WTC11 (cell line): ENCODE measurements around the gene MEIKIN. TPM values are rescaled to one million over a fixed set of nuclear protein-coding genes. Genes with fewer than 3 reads are reported as not detected.

Experiments used
- ATAC-seq: fragments of 200-7000 bp; cut with Tn5 transposase; 2 replicates; pipeline ENCODE4 v1.10.0; 2021; ENCODE audit warnings: mild to moderate bottlenecking, moderate library complexity
- CTCF ChIA-PET: fragments of 300-600 bp; sonication (Branson Sonifier 250); formaldehyde crosslinking; loops from one replicate; lab custom pipeline; 2021; ENCODE audit warnings: antibody characterized with exemption; lab: Charles Lee
- POLR2A ChIA-PET: fragments of 350-600 bp; sonication (Branson Sonifier 250); formaldehyde crosslinking; loops from one replicate; lab custom pipeline; 2021; ENCODE audit warnings: antibody characterized with exemption; lab: Charles Lee
- DNase-seq: peaks from one replicate; pipeline ENCODE4 v3.0.0; 2021; ENCODE audit warnings: low spot score
- H3K27ac Mint-ChIP-seq: 2 replicates; pipeline ENCODE4 v1.8.0; 2021; ENCODE audit warnings: mixed read lengths
- H3K27me3 Mint-ChIP-seq: 2 replicates; pipeline ENCODE4 v1.8.0; 2021; ENCODE audit warnings: low read depth, mild to moderate bottlenecking, moderate library complexity, mixed read lengths
- H3K36me3 Mint-ChIP-seq: 2 replicates; pipeline ENCODE4 v1.8.0; 2021; ENCODE audit warnings: mixed read lengths
- H3K4me1 Mint-ChIP-seq: 2 replicates; pipeline ENCODE4 v1.8.0; 2022; ENCODE audit warnings: mixed read lengths
- H3K4me3 Mint-ChIP-seq: 2 replicates; pipeline ENCODE4 v1.8.0; 2021; ENCODE audit warnings: mild to moderate bottlenecking, moderate library complexity, mixed read lengths
- H3K9me3 Mint-ChIP-seq: 2 replicates; pipeline ENCODE4 v1.8.0; 2021; ENCODE audit warnings: mixed read lengths
- CREB1 ChIP-seq: sonication (generic); formaldehyde crosslinking; IDR thresholded peaks from 2 replicates; pipeline ENCODE4 v1.8.0; 2023; ENCODE audit warnings: mild to moderate bottlenecking, missing genetic modification reagents
- EMX1 ChIP-seq: fragments of 250-450 bp; sonication (Bioruptor Pico); IDR thresholded peaks from 2 replicates; pipeline ENCODE4 v1.8.0; 2021; ENCODE audit warnings: mild to moderate bottlenecking
- ETV6 ChIP-seq: sonication (generic); formaldehyde crosslinking; IDR thresholded peaks from 2 replicates; pipeline ENCODE4 v1.8.1; 2022; ENCODE audit warnings: mild to moderate bottlenecking, missing genetic modification reagents
- GABPB1 ChIP-seq: sonication (generic); formaldehyde crosslinking; IDR thresholded peaks from 2 replicates; pipeline ENCODE4 v1.8.1; 2023; ENCODE audit warnings: mild to moderate bottlenecking, missing genetic modification reagents
- IRF2 ChIP-seq: sonication (generic); formaldehyde crosslinking; IDR thresholded peaks from 2 replicates; pipeline ENCODE4 v1.8.0; 2022; ENCODE audit warnings: low read depth, missing genetic modification reagents, borderline replicate concordance
- OVOL2 ChIP-seq: fragments of 250-450 bp; sonication (Bioruptor Pico); IDR thresholded peaks from 2 replicates; pipeline ENCODE4 v1.9.0; 2021; ENCODE audit warnings: mild to moderate bottlenecking, borderline replicate concordance
- PRRX2 ChIP-seq: fragments of 250-450 bp; sonication (Bioruptor Pico); IDR thresholded peaks from 2 replicates; pipeline ENCODE4 v1.8.0; 2021; ENCODE audit warnings: mild to moderate bottlenecking
- SP1 ChIP-seq: sonication (generic); formaldehyde crosslinking; conservative IDR thresholded peaks from 2 replicates; pipeline ENCODE4 v1.8.1; 2022; ENCODE audit warnings: missing genetic modification reagents
- TEAD1 ChIP-seq: sonication (generic); formaldehyde crosslinking; IDR thresholded peaks from 2 replicates; pipeline ENCODE4 v1.8.0; 2022; ENCODE audit warnings: mild to moderate bottlenecking, missing genetic modification reagents
- ZNF263 ChIP-seq: sonication (generic); formaldehyde crosslinking; IDR thresholded peaks from 2 replicates; pipeline ENCODE4 v1.8.1; 2022; ENCODE audit warnings: low read depth, mild to moderate bottlenecking, moderate library complexity, missing genetic modification reagents
- ZNF317 ChIP-seq: sonication (generic); formaldehyde crosslinking; IDR thresholded peaks from 2 replicates; pipeline ENCODE4 v1.8.1; 2023; ENCODE audit warnings: low read depth, mild to moderate bottlenecking, moderate library complexity, missing genetic modification reagents, borderline replicate concordance
- total RNA-seq: library from RNA; stranded (reverse); gene quantifications from 3 replicates; pipeline ENCODE4 v1.2.3, GENCODE V29; 2021
- TF ChIP-seq, protein P1 (sequence below): sonication (generic); formaldehyde crosslinking; IDR thresholded peaks from 2 replicates; pipeline ENCODE4 v1.8.1; 2022; ENCODE audit warnings: mild to moderate bottlenecking, moderate library complexity, missing genetic modification reagents
- TF ChIP-seq, protein P2 (sequence below): fragments of 250-450 bp; sonication (Bioruptor Pico); IDR thresholded peaks from 2 replicates; pipeline ENCODE4 v1.9.0; 2021; ENCODE audit warnings: mild to moderate bottlenecking, borderline replicate concordance
- TF ChIP-seq, protein P3 (sequence below): sonication (generic); formaldehyde crosslinking; IDR thresholded peaks from 2 replicates; pipeline ENCODE4 v1.8.1; 2022; ENCODE audit warnings: low read depth, mild to moderate bottlenecking, moderate library complexity, missing genetic modification reagents, borderline replicate concordance
- TF ChIP-seq, protein P4 (sequence below): sonication (generic); formaldehyde crosslinking; IDR thresholded peaks from 2 replicates; pipeline ENCODE4 v1.8.1; 2022; ENCODE audit warnings: mild to moderate bottlenecking, missing genetic modification reagents, moderate library complexity, borderline replicate concordance
- TF ChIP-seq, protein P5 (sequence below): fragments of 250-450 bp; sonication (Bioruptor Pico); IDR thresholded peaks from 2 replicates; pipeline ENCODE4 v1.9.0; 2021; ENCODE audit warnings: moderate library complexity, mild to moderate bottlenecking, inconsistent platforms, borderline replicate concordance
- TF ChIP-seq, protein P6 (sequence below): sonication (generic); formaldehyde crosslinking; IDR thresholded peaks from 2 replicates; pipeline ENCODE4 v1.8.1; 2023; ENCODE audit warnings: mild to moderate bottlenecking, missing genetic modification reagents, moderate library complexity
- TF ChIP-seq, protein P7 (sequence below): sonication (generic); formaldehyde crosslinking; IDR thresholded peaks from 2 replicates; pipeline ENCODE4 v1.8.0; 2023; ENCODE audit warnings: mild to moderate bottlenecking, missing genetic modification reagents
- TF ChIP-seq, protein P8 (sequence below): fragments of 250-450 bp; sonication (Bioruptor Pico); IDR thresholded peaks from 2 replicates; pipeline ENCODE4 v1.8.0; 2021; ENCODE audit warnings: mild to moderate bottlenecking

The MEIKIN gene
- total RNA-seq, 1 experiment from 2014 or later: not detected

DNA sequence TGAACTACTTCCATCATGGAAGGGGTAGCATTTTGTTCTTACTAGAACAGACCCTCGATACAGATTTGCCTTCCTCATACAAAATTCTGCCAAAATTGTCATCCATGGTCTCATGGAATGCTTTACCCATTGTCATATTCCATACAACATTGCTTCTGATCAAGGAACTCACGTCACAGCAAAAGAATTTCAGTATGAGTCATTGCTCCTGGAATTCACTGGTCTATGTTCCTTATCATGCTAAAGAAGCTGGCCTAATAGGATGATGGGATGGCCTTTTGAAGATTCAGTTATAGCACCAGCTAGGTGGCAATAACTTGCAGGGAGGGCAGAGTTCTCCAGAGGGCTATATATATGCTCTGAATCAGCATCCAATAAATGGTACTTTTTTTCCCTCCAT lies 130.5 kb downstream of the MEIKIN start:
- H3K4me3 Mint-ChIP-seq: no peak overlapping the region
- CTCF ChIA-PET: no interaction called here
- no peak for DNase-seq

DNA sequence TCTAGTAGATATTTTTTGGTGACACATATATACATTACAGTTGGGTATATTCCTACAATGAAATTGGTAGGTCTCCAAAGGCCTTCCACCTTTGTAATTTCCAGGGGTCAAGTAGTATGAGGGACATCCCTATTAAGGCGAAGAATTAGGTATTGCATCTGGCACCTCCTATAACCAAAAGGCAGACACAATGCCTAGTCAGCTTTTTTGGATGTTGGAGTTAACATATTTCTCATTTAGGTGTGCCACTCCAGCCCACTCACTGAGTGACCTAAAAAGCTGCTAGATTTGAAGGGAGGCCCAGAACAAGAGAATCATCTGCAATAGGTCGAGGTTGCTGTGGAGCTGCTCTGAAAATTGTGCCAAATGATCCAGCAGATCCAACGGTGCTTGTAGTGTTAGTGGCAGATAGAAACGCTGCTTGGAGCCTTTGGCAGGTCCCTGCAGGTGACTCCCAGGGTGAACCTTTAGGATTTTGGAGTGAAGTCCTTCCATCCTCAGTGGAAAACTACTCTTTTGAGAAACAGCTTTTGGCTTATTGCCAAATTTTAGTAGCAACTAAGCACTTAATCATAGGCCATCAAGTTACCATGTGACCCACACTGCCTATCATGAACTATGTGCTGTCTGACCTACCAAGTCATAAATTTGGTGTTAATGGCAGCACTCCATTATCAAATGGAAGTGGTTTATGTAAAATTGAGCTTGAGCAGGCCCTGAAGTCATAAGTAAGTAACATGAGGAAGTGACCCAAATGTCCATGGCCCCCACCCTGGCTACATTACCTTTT lies 132.9 kb downstream of the MEIKIN start:
- Mint-ChIP-seq H3K9me3 (0 out of 2 replicates have a peak, but pooled peaks cover 5% of the 10 kb centered on the region), H3K4me3 (no peak overlapping the region), H3K27me3 (no peaks in the 10 kb centered on the region; the same call in 1 of the 2 replicates)
- ChIA-PET CTCF (interaction anchor here (1.0 to 4.1 kb wide), 3 partner anchors 16 to 251 kb away, joined by 3 to 72 read pairs (median 4); partner anchors contain the start of genes ACSL6 and FNIP1), POLR2A (no interaction called here)
- DNase-seq (no peak), ATAC-seq (no peak)
- TF ChIP-seq SP1: no peak
- TF ChIP-seq, protein P1, sequence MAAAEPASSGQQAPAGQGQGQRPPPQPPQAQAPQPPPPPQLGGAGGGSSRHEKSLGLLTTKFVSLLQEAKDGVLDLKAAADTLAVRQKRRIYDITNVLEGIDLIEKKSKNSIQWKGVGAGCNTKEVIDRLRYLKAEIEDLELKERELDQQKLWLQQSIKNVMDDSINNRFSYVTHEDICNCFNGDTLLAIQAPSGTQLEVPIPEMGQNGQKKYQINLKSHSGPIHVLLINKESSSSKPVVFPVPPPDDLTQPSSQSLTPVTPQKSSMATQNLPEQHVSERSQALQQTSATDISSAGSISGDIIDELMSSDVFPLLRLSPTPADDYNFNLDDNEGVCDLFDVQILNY (CRISPR knock-in tag): no peak
- TF ChIP-seq EMX1 (CRISPR knock-in tag): no peak
- no peak for TF ChIP-seq PRRX2
- TF ChIP-seq TEAD1 (CRISPR knock-in tag): no peak
- TF ChIP-seq, protein P2, sequence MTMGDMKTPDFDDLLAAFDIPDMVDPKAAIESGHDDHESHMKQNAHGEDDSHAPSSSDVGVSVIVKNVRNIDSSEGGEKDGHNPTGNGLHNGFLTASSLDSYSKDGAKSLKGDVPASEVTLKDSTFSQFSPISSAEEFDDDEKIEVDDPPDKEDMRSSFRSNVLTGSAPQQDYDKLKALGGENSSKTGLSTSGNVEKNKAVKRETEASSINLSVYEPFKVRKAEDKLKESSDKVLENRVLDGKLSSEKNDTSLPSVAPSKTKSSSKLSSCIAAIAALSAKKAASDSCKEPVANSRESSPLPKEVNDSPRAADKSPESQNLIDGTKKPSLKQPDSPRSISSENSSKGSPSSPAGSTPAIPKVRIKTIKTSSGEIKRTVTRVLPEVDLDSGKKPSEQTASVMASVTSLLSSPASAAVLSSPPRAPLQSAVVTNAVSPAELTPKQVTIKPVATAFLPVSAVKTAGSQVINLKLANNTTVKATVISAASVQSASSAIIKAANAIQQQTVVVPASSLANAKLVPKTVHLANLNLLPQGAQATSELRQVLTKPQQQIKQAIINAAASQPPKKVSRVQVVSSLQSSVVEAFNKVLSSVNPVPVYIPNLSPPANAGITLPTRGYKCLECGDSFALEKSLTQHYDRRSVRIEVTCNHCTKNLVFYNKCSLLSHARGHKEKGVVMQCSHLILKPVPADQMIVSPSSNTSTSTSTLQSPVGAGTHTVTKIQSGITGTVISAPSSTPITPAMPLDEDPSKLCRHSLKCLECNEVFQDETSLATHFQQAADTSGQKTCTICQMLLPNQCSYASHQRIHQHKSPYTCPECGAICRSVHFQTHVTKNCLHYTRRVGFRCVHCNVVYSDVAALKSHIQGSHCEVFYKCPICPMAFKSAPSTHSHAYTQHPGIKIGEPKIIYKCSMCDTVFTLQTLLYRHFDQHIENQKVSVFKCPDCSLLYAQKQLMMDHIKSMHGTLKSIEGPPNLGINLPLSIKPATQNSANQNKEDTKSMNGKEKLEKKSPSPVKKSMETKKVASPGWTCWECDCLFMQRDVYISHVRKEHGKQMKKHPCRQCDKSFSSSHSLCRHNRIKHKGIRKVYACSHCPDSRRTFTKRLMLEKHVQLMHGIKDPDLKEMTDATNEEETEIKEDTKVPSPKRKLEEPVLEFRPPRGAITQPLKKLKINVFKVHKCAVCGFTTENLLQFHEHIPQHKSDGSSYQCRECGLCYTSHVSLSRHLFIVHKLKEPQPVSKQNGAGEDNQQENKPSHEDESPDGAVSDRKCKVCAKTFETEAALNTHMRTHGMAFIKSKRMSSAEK: no peak
- TF ChIP-seq, protein P3, sequence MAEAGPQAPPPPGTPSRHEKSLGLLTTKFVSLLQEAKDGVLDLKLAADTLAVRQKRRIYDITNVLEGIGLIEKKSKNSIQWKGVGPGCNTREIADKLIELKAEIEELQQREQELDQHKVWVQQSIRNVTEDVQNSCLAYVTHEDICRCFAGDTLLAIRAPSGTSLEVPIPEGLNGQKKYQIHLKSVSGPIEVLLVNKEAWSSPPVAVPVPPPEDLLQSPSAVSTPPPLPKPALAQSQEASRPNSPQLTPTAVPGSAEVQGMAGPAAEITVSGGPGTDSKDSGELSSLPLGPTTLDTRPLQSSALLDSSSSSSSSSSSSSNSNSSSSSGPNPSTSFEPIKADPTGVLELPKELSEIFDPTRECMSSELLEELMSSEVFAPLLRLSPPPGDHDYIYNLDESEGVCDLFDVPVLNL (CRISPR knock-in tag): no peak
- no peak for TF ChIP-seq ZNF263 (CRISPR knock-in tag)
- no peak for TF ChIP-seq OVOL2 (CRISPR knock-in tag)
- TF ChIP-seq, protein P4, sequence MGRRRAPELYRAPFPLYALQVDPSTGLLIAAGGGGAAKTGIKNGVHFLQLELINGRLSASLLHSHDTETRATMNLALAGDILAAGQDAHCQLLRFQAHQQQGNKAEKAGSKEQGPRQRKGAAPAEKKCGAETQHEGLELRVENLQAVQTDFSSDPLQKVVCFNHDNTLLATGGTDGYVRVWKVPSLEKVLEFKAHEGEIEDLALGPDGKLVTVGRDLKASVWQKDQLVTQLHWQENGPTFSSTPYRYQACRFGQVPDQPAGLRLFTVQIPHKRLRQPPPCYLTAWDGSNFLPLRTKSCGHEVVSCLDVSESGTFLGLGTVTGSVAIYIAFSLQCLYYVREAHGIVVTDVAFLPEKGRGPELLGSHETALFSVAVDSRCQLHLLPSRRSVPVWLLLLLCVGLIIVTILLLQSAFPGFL: no peak
- TF ChIP-seq, protein P5, sequence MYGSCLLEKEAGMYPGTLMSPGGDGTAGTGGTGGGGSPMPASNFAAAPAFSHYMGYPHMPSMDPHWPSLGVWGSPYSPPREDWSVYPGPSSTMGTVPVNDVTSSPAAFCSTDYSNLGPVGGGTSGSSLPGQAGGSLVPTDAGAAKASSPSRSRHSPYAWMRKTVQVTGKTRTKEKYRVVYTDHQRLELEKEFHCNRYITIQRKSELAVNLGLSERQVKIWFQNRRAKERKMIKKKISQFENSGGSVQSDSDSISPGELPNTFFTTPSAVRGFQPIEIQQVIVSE: no peak
- TF ChIP-seq, protein P6, sequence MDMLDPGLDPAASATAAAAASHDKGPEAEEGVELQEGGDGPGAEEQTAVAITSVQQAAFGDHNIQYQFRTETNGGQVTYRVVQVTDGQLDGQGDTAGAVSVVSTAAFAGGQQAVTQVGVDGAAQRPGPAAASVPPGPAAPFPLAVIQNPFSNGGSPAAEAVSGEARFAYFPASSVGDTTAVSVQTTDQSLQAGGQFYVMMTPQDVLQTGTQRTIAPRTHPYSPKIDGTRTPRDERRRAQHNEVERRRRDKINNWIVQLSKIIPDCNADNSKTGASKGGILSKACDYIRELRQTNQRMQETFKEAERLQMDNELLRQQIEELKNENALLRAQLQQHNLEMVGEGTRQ (CRISPR knock-in tag): no peak
- TF ChIP-seq, protein P7, sequence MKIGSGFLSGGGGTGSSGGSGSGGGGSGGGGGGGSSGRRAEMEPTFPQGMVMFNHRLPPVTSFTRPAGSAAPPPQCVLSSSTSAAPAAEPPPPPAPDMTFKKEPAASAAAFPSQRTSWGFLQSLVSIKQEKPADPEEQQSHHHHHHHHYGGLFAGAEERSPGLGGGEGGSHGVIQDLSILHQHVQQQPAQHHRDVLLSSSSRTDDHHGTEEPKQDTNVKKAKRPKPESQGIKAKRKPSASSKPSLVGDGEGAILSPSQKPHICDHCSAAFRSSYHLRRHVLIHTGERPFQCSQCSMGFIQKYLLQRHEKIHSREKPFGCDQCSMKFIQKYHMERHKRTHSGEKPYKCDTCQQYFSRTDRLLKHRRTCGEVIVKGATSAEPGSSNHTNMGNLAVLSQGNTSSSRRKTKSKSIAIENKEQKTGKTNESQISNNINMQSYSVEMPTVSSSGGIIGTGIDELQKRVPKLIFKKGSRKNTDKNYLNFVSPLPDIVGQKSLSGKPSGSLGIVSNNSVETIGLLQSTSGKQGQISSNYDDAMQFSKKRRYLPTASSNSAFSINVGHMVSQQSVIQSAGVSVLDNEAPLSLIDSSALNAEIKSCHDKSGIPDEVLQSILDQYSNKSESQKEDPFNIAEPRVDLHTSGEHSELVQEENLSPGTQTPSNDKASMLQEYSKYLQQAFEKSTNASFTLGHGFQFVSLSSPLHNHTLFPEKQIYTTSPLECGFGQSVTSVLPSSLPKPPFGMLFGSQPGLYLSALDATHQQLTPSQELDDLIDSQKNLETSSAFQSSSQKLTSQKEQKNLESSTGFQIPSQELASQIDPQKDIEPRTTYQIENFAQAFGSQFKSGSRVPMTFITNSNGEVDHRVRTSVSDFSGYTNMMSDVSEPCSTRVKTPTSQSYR: no peak
- TF ChIP-seq GABPB1: no peak
- TF ChIP-seq, protein P8, sequence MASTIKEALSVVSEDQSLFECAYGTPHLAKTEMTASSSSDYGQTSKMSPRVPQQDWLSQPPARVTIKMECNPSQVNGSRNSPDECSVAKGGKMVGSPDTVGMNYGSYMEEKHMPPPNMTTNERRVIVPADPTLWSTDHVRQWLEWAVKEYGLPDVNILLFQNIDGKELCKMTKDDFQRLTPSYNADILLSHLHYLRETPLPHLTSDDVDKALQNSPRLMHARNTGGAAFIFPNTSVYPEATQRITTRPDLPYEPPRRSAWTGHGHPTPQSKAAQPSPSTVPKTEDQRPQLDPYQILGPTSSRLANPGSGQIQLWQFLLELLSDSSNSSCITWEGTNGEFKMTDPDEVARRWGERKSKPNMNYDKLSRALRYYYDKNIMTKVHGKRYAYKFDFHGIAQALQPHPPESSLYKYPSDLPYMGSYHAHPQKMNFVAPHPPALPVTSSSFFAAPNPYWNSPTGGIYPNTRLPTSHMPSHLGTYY (CRISPR knock-in tag): no peak
- TF ChIP-seq ETV6: no peak
- no peak for TF ChIP-seq CREB1 (CRISPR knock-in tag)
- TF ChIP-seq, all 79 proteins: peak for 0
- Mint-ChIP-seq H3K4me1 (peaks cover 7% of the 10 kb centered on the region), H3K36me3 (no peaks in the 10 kb centered on the region), H3K27ac (no peak overlapping the region)

More for the DNA sequence above, 130.5 kb downstream of the MEIKIN start:
- Mint-ChIP-seq H3K27ac (no peak overlapping the region), H3K36me3 (no peaks in the 10 kb centered on the region), H3K4me1 (peaks cover 7% of the 10 kb centered on the region), H3K27me3 (no peaks in the 10 kb centered on the region), H3K9me3 (0 out of 2 replicates have a peak, but pooled peaks cover 5% of the 10 kb centered on the region)
- peak; percentile 48 for ATAC-seq
- TF ChIP-seq ZNF317 (CRISPR knock-in tag) (0 out of 2 replicates have a peak, but pooled peaks have one; percentile 49), IRF2 (CRISPR knock-in tag) (no peak)
- POLR2A ChIA-PET: no interaction called here
